CD14-positive monocyte (primary cell): ENCODE data around the gene SLC15A5. TPM values are rescaled to one million over a fixed set of nuclear protein-coding genes. Genes with fewer than 3 reads are reported as not detected.

Source experiments
- DNase-seq, 3 donors: peaks; one replicate each; pipeline ENCODE4 v3.0.0-alpha.2; 2011 to 2022
- H2AFZ ChIP-seq: 2 replicates; pipeline ENCODE4 v1.6.0; 2012; ENCODE audit warnings: mild to moderate bottlenecking, low read depth, low read length, inconsistent platforms; ENCODE audit not compliant: insufficient read depth, poor library complexity, severe bottlenecking
- H3K27ac ChIP-seq, 2 donors: 1 replicate in 1 of 2; 2 replicates in 1 of 2; pipeline ENCODE4 v1.5.1; 2012 to 2013; ENCODE audit warnings: low read length in 2 of 2, control low read depth in 1 of 2, inconsistent platforms in 1 of 2, low read depth in 1 of 2, mild to moderate bottlenecking in 1 of 2
- H3K27me3 ChIP-seq, 2 donors: one replicate each; pipeline versions ENCODE4 v1.6.0 to v1.6.1; 2011 to 2013; ENCODE audit warnings: low read length in 2 of 2; ENCODE audit not compliant: control insufficient read depth in 2 of 2, insufficient read depth in 2 of 2
- H3K36me3 ChIP-seq, 2 donors: replicated peaks in 1 of 2; 1 replicate in 1 of 2; 2 replicates in 1 of 2; pipeline versions ENCODE4 v1.5.1 to v1.6.1; 2012 to 2013; ENCODE audit warnings: low read length in 2 of 2, control low read depth in 1 of 2, inconsistent platforms in 1 of 2, mild to moderate bottlenecking in 1 of 2; ENCODE audit not compliant: insufficient read depth in 2 of 2, control insufficient read depth in 1 of 2
- H3K4me1 ChIP-seq, 2 donors: 1 replicate in 1 of 2; 2 replicates in 1 of 2; pipeline versions ENCODE4 v1.5.1 to v1.6.1; 2012 to 2013; ENCODE audit warnings: low read length in 2 of 2, control low read depth in 1 of 2, inconsistent platforms in 1 of 2, mild to moderate bottlenecking in 1 of 2, moderate library complexity in 1 of 2; ENCODE audit not compliant: insufficient read depth in 2 of 2, control insufficient read depth in 1 of 2
- H3K4me2 ChIP-seq: replicated peaks from 2 replicates; pipeline ENCODE3; 2012; ENCODE audit warnings: low read length, moderate library complexity, mild to moderate bottlenecking; ENCODE audit not compliant: poor library complexity, severe bottlenecking; ENCODE audit errors: extremely low read depth
- H3K4me3 ChIP-seq, 3 experiments: fragments of 200-600 bp in 1 of 3; sonication (generic) in 1 of 3; replicated peaks in 1 of 3; 1 replicate in 2 of 3; 2 replicates in 1 of 3; pipeline ENCODE4 v1.5.1; 2011 to 2013; ENCODE audit warnings: low read length in 3 of 3, mild to moderate bottlenecking in 3 of 3, control low read depth in 2 of 3, low read depth in 2 of 3, inconsistent platforms in 1 of 3, moderate library complexity in 1 of 3
- H3K79me2 ChIP-seq: 2 replicates; pipeline ENCODE4 v1.6.0; 2012; ENCODE audit warnings: mild to moderate bottlenecking, control low read depth, inconsistent platforms, low read length, moderate library complexity; ENCODE audit not compliant: insufficient read depth
- H3K9ac ChIP-seq: 2 replicates; pipeline ENCODE4 v1.6.0; 2017; ENCODE audit warnings: low read length, mild to moderate bottlenecking; ENCODE audit not compliant: insufficient read depth, poor library complexity, severe bottlenecking
- H3K9me3 ChIP-seq, 2 donors: replicated peaks in 1 of 2; 1 replicate in 1 of 2; 2 replicates in 1 of 2; pipeline versions ENCODE4 v1.5.1 to v1.6.1; 2012 to 2013; ENCODE audit warnings: low read length in 2 of 2, control low read depth in 1 of 2; ENCODE audit not compliant: control insufficient read depth in 1 of 2, insufficient read depth in 1 of 2
- H4K20me1 ChIP-seq: 2 replicates; pipeline ENCODE4 v1.6.0; 2012; ENCODE audit warnings: mild to moderate bottlenecking, low read length, control low read depth, moderate library complexity; ENCODE audit not compliant: insufficient read depth
- H3K27ac Mint-ChIP-seq, 7 donors: one replicate each; pipeline ENCODE4 v1.8.0; 2020; ENCODE audit warnings: mild to moderate bottlenecking in 7 of 7, mixed read lengths in 7 of 7, moderate library complexity in 6 of 7, inconsistent platforms in 2 of 7
- H3K27me3 Mint-ChIP-seq, 3 donors: one replicate each; pipeline ENCODE4 v1.8.0; 2021 to 2022; ENCODE audit warnings: low read depth in 3 of 3, mild to moderate bottlenecking in 3 of 3, mixed read lengths in 3 of 3, moderate library complexity in 3 of 3, inconsistent platforms in 1 of 3
- H3K36me3 Mint-ChIP-seq, 2 donors: one replicate each; pipeline ENCODE4 v1.8.0; 2020; ENCODE audit warnings: mixed read lengths in 2 of 2, inconsistent platforms in 1 of 2, mild to moderate bottlenecking in 1 of 2
- H3K4me1 Mint-ChIP-seq: one replicate; pipeline ENCODE4 v1.8.0; 2020; ENCODE audit warnings: mild to moderate bottlenecking, mixed read lengths
- H3K4me3 Mint-ChIP-seq, 2 donors: one replicate each; pipeline ENCODE4 v1.8.0; 2020; ENCODE audit warnings: mild to moderate bottlenecking in 2 of 2, mixed read lengths in 2 of 2, moderate library complexity in 1 of 2
- H3K9me3 Mint-ChIP-seq, 7 donors: one replicate each; pipeline ENCODE4 v1.8.0; 2020 to 2022; ENCODE audit warnings: mixed read lengths in 7 of 7, mild to moderate bottlenecking in 6 of 7, moderate library complexity in 6 of 7, inconsistent platforms in 2 of 7
- CTCF ChIP-seq: fragments of 200-600 bp; IDR thresholded peaks from one replicate; pipeline ENCODE4 v1.8.0; 2022; ENCODE audit warnings: antibody characterized with exemption, mild to moderate bottlenecking
- WGBS: methylation state at CpG from one replicate; pipeline ENCODE4 v1.1.5; 2013; ENCODE audit warnings: missing lambda C conversion rate; ENCODE audit not compliant: insufficient coverage; 5-methylcytosine and 5-hydroxymethylcytosine counted together
- intact Hi-C, 2 donors: fragments of 100-400 bp; cut with micrococcal nuclease; formaldehyde crosslinking; loops; one replicate each; pipeline versions ENCODE4 v1.15.0 to v1.15.1; 2023
- polyA plus RNA-seq, 3 donors: library from polyadenylated mRNA; depleted of rRNA in 1 of 3; unstranded in 2 of 3; stranded (reverse) in 1 of 3; fragments of 300-500 nt in 2 of 3; fragments of >200 nt in 1 of 3; fragmentation: Illumina TruSeq in 2 of 3; gene quantifications; 1 replicate in 2 of 3; 2 replicates in 1 of 3; pipeline ENCODE4 v1.2.3, GENCODE V29; 2012 to 2021

The SLC15A5 gene
- polyA plus RNA-seq, 3 donors = not detected

- Histone ChIP-seq H3K4me2 (no peak overlapping the region), H2AFZ (no peak overlapping the region), H3K4me1 (no peaks in the 10 kb centered on the region), H4K20me1 (no peaks in the 10 kb centered on the region), H3K36me3 (no peaks in the 10 kb centered on the region), H3K27ac (no peak overlapping the region), H3K9me3 (no peaks in the 10 kb centered on the region), H3K9ac (no peak overlapping the region), H3K4me3 (no peak overlapping the region), H3K27me3 (no peaks in the 10 kb centered on the region), H3K79me2 (no peaks in the 10 kb centered on the region)
- peaks cover 0 to 1% (median 0%) of the 10 kb centered on the region in 3 donors for H3K27me3 Mint-ChIP-seq
- WGBS = no CpG with 5 or more reads among the region's 1 CpG
- H3K27ac Mint-ChIP-seq = no peak overlapping the region
- TF ChIP-seq CTCF = no peak
- no peak overlapping the region for H3K4me3 Mint-ChIP-seq
- peaks cover 0 to 3% (median 0%) of the 10 kb centered on the region in 7 donors for H3K9me3 Mint-ChIP-seq
- no peaks in the 10 kb centered on the region for H3K4me1 Mint-ChIP-seq
- no peak for DNase-seq
- intact Hi-C loops = no loop called here
- no peaks in the 10 kb centered on the region for H3K36me3 Mint-ChIP-seq
These were observed 6.4 kb downstream of the SLC15A5 start for GRCh38 chr12:16271062-16271461.

- Histone ChIP-seq H3K36me3 (no peaks in the 10 kb centered on the region), H2AFZ (no peak overlapping the region), H3K27ac (no peak overlapping the region), H3K4me1 (no peaks in the 10 kb centered on the region), H4K20me1 (no peaks in the 10 kb centered on the region), H3K9ac (no peak overlapping the region), H3K4me3 (no peak overlapping the region), H3K79me2 (no peaks in the 10 kb centered on the region), H3K4me2 (no peak overlapping the region), H3K9me3 (no peaks in the 10 kb centered on the region), H3K27me3 (no peaks in the 10 kb centered on the region)
- no peaks in the 10 kb centered on the region for H3K36me3 Mint-ChIP-seq
- peaks cover 0 to 5% (median under 1%) of the 10 kb centered on the region in 7 donors for H3K9me3 Mint-ChIP-seq
- H3K27me3 Mint-ChIP-seq = peaks cover 0 to 1% (median 0%) of the 10 kb centered on the region in 3 donors
- 80% methylated on average over 1 of the region's 2 CpGs for WGBS
- no peak for TF ChIP-seq CTCF
- no peaks in the 10 kb centered on the region for H3K4me1 Mint-ChIP-seq
- intact Hi-C loops = no loop called here
- H3K27ac Mint-ChIP-seq = no peak overlapping the region
- DNase-seq = no peak
- H3K4me3 Mint-ChIP-seq = no peak overlapping the region
These were observed 7.5 kb downstream of the SLC15A5 start for GRCh38 chr12:16269946-16270345.
